ENCODE data around the gene PARVB. TPM values are rescaled to one million over a fixed set of nuclear protein-coding genes. Genes with fewer than 3 reads are reported as not detected.

Gene PARVB
- total and polyA plus RNA-seq, 9 of the 15 experiments (the other 6 are each of a cell fraction or from before 2014, with no cell fraction given), result 1.1 to 59.2 (median 29.2) TPM

DNA sequence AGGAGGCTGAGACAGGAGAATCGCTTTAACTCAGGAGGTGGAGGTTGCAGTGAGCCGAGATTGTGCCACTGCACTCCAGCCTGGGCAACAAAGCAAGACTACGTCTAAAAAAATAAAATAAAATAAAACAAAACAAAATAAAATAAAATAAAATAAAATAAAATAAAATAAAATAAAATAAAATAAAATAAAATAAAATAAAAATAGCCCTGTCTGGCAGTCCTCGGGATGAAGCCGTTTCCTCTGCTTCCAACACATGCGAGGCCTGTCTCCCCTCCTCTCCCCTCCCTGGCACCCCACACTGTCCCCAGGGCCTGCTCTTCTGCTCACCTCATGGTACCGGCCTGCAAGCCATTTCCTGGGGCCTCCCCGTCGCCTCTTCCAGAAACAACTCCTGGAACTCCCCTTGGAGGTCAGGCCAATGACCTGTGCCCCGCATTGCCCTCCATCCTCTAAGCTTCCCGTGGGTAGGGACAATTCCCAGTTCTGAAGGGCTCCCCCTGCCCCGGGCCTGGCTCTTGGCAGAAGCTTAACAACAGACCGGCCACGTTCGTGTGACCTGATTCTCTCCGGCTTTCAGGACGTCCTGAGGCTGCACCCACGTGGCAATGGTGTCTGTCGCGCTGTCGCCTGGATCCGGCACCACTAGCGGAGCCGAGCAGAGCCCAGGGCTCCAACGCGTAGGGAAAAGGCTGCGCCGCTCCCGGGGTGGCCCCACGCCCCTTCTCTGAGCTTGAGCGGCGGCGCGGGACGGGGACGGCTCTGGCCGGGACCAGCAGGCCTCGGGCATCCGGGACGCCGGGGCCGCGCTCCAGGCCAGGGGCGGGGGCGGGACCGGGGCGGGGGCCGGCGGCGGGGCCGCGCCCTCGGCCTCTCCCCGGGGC, 456 bp upstream of the PARVB start (continued):
- TF ChIP-seq, protein P1, sequence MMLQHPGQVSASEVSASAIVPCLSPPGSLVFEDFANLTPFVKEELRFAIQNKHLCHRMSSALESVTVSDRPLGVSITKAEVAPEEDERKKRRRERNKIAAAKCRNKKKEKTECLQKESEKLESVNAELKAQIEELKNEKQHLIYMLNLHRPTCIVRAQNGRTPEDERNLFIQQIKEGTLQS (IDR thresholded peaks at IDR 0.05), result no peak
- TF ChIP-seq, protein P1 (CRISPR knock-in tag; conservative IDR thresholded peaks at IDR 0.05), result no peak
- TF ChIP-seq MCM7 (IDR thresholded peaks at IDR 0.05) (no peak), SAFB2 (IDR thresholded peaks at IDR 0.05; ENCODE audit: borderline replicate concordance, low read depth, low read length, severe bottlenecking) (no peak), XRCC4 (IDR thresholded peaks at IDR 0.05; ENCODE audit: extremely low read depth, insufficient read depth, insufficient read length) (no peak), RBM25 (IDR thresholded peaks at IDR 0.05; ENCODE audit: low read depth, low read length, severe bottlenecking) (no peak), SAP30 (IDR thresholded peaks at IDR 0.05; ENCODE audit: borderline replicate concordance, insufficient read depth, low read depth, low read length, poor library complexity, severe bottlenecking) (peak; percentile 74), CBFA2T3 (IDR thresholded peaks at IDR 0.05) (no peak), XRCC5 (IDR thresholded peaks at IDR 0.05; ENCODE audit: low read depth, low read length) (no peak), GATAD2B (IDR thresholded peaks at IDR 0.05; ENCODE audit: borderline replicate concordance) (no peak), ZNF184 (CRISPR knock-in tag; IDR thresholded peaks at IDR 0.05) (no peak), CTBP1 (IDR thresholded peaks at IDR 0.05; ENCODE audit: borderline replicate concordance) (0 out of 2 replicates have a peak, but pooled peaks have one; percentile 13), MTF1 (CRISPR knock-in tag; IDR thresholded peaks at IDR 0.05; ENCODE audit: borderline replicate concordance) (no peak), RB1 (IDR thresholded peaks at IDR 0.05; ENCODE audit: low read depth) (no peak), FOXP1 (CRISPR knock-in tag; IDR thresholded peaks at IDR 0.05) (peak; percentile 21; the same call in 1 of the 2 replicates), TEAD1 (CRISPR knock-in tag; IDR thresholded peaks at IDR 0.05) (no peak), POLR2G (IDR thresholded peaks at IDR 0.05; ENCODE audit: low read depth, low read length) (peak; percentile 81), SIRT6 (IDR thresholded peaks at IDR 0.05; ENCODE audit: low read depth, low read length) (no peak)
- TF ChIP-seq, protein P2, sequence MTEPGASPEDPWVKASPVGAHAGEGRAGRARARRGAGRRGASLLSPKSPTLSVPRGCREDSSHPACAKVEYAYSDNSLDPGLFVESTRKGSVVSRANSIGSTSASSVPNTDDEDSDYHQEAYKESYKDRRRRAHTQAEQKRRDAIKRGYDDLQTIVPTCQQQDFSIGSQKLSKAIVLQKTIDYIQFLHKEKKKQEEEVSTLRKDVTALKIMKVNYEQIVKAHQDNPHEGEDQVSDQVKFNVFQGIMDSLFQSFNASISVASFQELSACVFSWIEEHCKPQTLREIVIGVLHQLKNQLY (CRISPR knock-in tag; conservative IDR thresholded peaks at IDR 0.05), result no peak
- TF ChIP-seq, protein P3, sequence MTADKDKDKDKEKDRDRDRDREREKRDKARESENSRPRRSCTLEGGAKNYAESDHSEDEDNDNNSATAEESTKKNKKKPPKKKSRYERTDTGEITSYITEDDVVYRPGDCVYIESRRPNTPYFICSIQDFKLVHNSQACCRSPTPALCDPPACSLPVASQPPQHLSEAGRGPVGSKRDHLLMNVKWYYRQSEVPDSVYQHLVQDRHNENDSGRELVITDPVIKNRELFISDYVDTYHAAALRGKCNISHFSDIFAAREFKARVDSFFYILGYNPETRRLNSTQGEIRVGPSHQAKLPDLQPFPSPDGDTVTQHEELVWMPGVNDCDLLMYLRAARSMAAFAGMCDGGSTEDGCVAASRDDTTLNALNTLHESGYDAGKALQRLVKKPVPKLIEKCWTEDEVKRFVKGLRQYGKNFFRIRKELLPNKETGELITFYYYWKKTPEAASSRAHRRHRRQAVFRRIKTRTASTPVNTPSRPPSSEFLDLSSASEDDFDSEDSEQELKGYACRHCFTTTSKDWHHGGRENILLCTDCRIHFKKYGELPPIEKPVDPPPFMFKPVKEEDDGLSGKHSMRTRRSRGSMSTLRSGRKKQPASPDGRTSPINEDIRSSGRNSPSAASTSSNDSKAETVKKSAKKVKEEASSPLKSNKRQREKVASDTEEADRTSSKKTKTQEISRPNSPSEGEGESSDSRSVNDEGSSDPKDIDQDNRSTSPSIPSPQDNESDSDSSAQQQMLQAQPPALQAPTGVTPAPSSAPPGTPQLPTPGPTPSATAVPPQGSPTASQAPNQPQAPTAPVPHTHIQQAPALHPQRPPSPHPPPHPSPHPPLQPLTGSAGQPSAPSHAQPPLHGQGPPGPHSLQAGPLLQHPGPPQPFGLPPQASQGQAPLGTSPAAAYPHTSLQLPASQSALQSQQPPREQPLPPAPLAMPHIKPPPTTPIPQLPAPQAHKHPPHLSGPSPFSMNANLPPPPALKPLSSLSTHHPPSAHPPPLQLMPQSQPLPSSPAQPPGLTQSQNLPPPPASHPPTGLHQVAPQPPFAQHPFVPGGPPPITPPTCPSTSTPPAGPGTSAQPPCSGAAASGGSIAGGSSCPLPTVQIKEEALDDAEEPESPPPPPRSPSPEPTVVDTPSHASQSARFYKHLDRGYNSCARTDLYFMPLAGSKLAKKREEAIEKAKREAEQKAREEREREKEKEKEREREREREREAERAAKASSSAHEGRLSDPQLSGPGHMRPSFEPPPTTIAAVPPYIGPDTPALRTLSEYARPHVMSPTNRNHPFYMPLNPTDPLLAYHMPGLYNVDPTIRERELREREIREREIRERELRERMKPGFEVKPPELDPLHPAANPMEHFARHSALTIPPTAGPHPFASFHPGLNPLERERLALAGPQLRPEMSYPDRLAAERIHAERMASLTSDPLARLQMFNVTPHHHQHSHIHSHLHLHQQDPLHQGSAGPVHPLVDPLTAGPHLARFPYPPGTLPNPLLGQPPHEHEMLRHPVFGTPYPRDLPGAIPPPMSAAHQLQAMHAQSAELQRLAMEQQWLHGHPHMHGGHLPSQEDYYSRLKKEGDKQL (CRISPR knock-in tag; IDR thresholded peaks at IDR 0.05; ENCODE audit: borderline replicate concordance), result no peak
